ENCODE data around the gene MAP3K15.
"Not testable (repeated sequence)": the region's sequence is repeated elsewhere in the genome, so short reads cannot be mapped to it uniquely, and the experiment has no call there.

Gene MAP3K15

GRCh38 chrX:19487520-19488200 is 27.6 kb downstream of the MAP3K15 start:
- H3K27me3 ChIP-seq (ENCODE audit: insufficient read depth, poor library complexity, severe bottlenecking) = no peaks in the 10 kb centered on the region
- no peak overlapping the region for H3K4me3 ChIP-seq (replicated peaks; ENCODE audit: insufficient read depth, low read length)
- TF ChIP-seq CTCF (IDR thresholded peaks at IDR 0.05; ENCODE audit: insufficient read depth, low read length) (no peak), GABPA (IDR thresholded peaks at IDR 0.05; ENCODE audit: low read depth) (no peak), SPI1 (IDR thresholded peaks at IDR 0.05; ENCODE audit: borderline replicate concordance, low read depth) (no peak), POLR2AphosphoS5 (IDR thresholded peaks at IDR 0.05; ENCODE audit: low read depth) (no peak), REST (IDR thresholded peaks at IDR 0.05; ENCODE audit: insufficient replicate concordance, low read depth) (no peak)
- H3K27ac ChIP-seq (replicated peaks) = no peak overlapping the region
- DNase-seq (ENCODE audit: low read depth in 1 of 2, low spot score in 1 of 2) = no peak

- no peak overlapping the region for H3K27ac ChIP-seq (replicated peaks)
- H3K27me3 ChIP-seq (ENCODE audit: insufficient read depth, poor library complexity, severe bottlenecking) = no peaks in the 10 kb centered on the region
- TF ChIP-seq SPI1 (IDR thresholded peaks at IDR 0.05; ENCODE audit: borderline replicate concordance, low read depth) = no peak
- no peak for TF ChIP-seq REST (IDR thresholded peaks at IDR 0.05; ENCODE audit: insufficient replicate concordance, low read depth)
- TF ChIP-seq CTCF (IDR thresholded peaks at IDR 0.05; ENCODE audit: insufficient read depth, low read length) = no peak
- TF ChIP-seq POLR2AphosphoS5 (IDR thresholded peaks at IDR 0.05; ENCODE audit: low read depth) = no peak
- TF ChIP-seq GABPA (IDR thresholded peaks at IDR 0.05; ENCODE audit: low read depth) = no peak
- DNase-seq (ENCODE audit: low read depth in 1 of 2, low spot score in 1 of 2) = no peak
- H3K4me3 ChIP-seq (replicated peaks; ENCODE audit: insufficient read depth, low read length) = no peak overlapping the region
These were observed 35.9 kb downstream of the MAP3K15 start for GRCh38 chrX:19479458-19479857.

GRCh38 chrX:19468383-19468782 is 46.9 kb downstream of the MAP3K15 start:
- DNase-seq (ENCODE audit: low read depth in 1 of 2, low spot score in 1 of 2); H3K4me3 ChIP-seq (replicated peaks; ENCODE audit: insufficient read depth, low read length); H3K27ac ChIP-seq (replicated peaks); H3K27me3 ChIP-seq (ENCODE audit: insufficient read depth, poor library complexity, severe bottlenecking): not testable (repeated sequence)

GRCh38 chrX:19462879-19463278 is 52.4 kb downstream of the MAP3K15 start:
- Histone ChIP-seq H3K27ac (replicated peaks) (no peak overlapping the region), H3K4me3 (replicated peaks; ENCODE audit: insufficient read depth, low read length) (no peak overlapping the region), H3K27me3 (ENCODE audit: insufficient read depth, poor library complexity, severe bottlenecking) (no peaks in the 10 kb centered on the region)
- no peak for TF ChIP-seq REST (IDR thresholded peaks at IDR 0.05; ENCODE audit: insufficient replicate concordance, low read depth)
- no peak for DNase-seq (ENCODE audit: low read depth in 1 of 2, low spot score in 1 of 2)
